IMR-90 (cell line): Measurements from ENCODE around the gene KIF1B. TPM values are rescaled to one million over a fixed set of nuclear protein-coding genes. Genes with fewer than 3 reads are reported as not detected.

Experiments
- ATAC-seq: fragments of 200-7000 bp; cut with Tn5 transposase; 2 replicates; pipeline ENCODE4 v1.9.1; 2020; ENCODE audit warnings: low read depth, mild to moderate bottlenecking, moderate library complexity
- BruUV-seq: library from RNA; stranded (reverse); fragments of 400-500 nt; replicated peaks from 2 replicates; lab custom pipeline; 2021; lab: Mats Ljungman, UMichigan
- CTCF ChIA-PET: fragments of 300-600 bp; formaldehyde crosslinking; extraction: SDS; loops from one replicate; lab custom pipeline; 2021; ENCODE audit warnings: antibody characterized with exemption; lab: Yijun Ruan, JAX
- POLR2A ChIA-PET: fragments of 300-600 bp; sonication (Branson Sonifier 250); formaldehyde crosslinking; loops from one replicate; lab custom pipeline; 2022; ENCODE audit warnings: antibody characterized with exemption; ENCODE audit not compliant: unreplicated experiment; lab: Charles Lee
- DNase-seq: peaks from one replicate; pipeline ENCODE4 v3.0.0; 2013
- H2AFZ ChIP-seq: replicated peaks from 2 replicates; pipeline ENCODE3; 2013; ENCODE audit warnings: low read length, mild to moderate bottlenecking; ENCODE audit not compliant: poor library complexity
- H2AK5ac ChIP-seq: 2 replicates; pipeline ENCODE4 v1.6.1; 2013; ENCODE audit warnings: low read depth, low read length, inconsistent platforms
- H2AK9ac ChIP-seq: replicated peaks from 2 replicates; pipeline ENCODE3; 2013; ENCODE audit warnings: mild to moderate bottlenecking, low read depth, low read length, moderate library complexity; ENCODE audit not compliant: poor library complexity
- H2BK120ac ChIP-seq: 2 replicates; pipeline ENCODE4 v1.6.1; 2013; ENCODE audit warnings: low read depth, low read length, inconsistent platforms
- H2BK15ac ChIP-seq: 3 replicates; pipeline ENCODE4 v1.6.1; 2013; ENCODE audit warnings: low read depth, low read length, inconsistent platforms
- H2BK20ac ChIP-seq: 2 replicates; pipeline ENCODE4 v1.6.1; 2013; ENCODE audit warnings: low read depth, mild to moderate bottlenecking, inconsistent platforms, low read length, moderate library complexity
- H2BK5ac ChIP-seq: 2 replicates; pipeline ENCODE4 v1.6.1; 2013; ENCODE audit warnings: mild to moderate bottlenecking, low read depth, low read length, inconsistent platforms; ENCODE audit not compliant: poor library complexity, severe bottlenecking
- H3K14ac ChIP-seq: replicated peaks from 2 replicates; pipeline ENCODE4 v1.6.1; 2013; ENCODE audit warnings: low read depth, low read length, inconsistent platforms
- H3K18ac ChIP-seq: 2 replicates; pipeline ENCODE4 v1.6.1; 2013; ENCODE audit warnings: low read depth, low read length, control low read depth
- H3K23ac ChIP-seq: 2 replicates; pipeline ENCODE4 v1.6.1; 2013; ENCODE audit warnings: low read depth, low read length, inconsistent platforms
- H3K27ac ChIP-seq: 2 replicates; pipeline ENCODE4 v1.5.1; 2013; ENCODE audit warnings: mild to moderate bottlenecking, control low read depth, low read length; ENCODE audit not compliant: insufficient read depth
- H3K27me3 ChIP-seq: 2 replicates; pipeline ENCODE4 v1.6.1; 2013; ENCODE audit warnings: low read length; ENCODE audit not compliant: control insufficient read depth, insufficient read depth
- H3K36me3 ChIP-seq: 2 replicates; pipeline ENCODE4 v1.6.1; 2013; ENCODE audit warnings: low read length, mixed read lengths; ENCODE audit not compliant: control insufficient read depth, insufficient read depth
- H3K4ac ChIP-seq: 2 replicates; pipeline ENCODE4 v1.6.1; 2013; ENCODE audit warnings: low read depth, low read length, inconsistent platforms
- H3K4me1 ChIP-seq: 2 replicates; pipeline ENCODE4 v1.6.1; 2013; ENCODE audit warnings: low read length, mixed read lengths; ENCODE audit not compliant: control insufficient read depth, insufficient read depth
- H3K4me2 ChIP-seq: 2 replicates; pipeline ENCODE4 v1.6.1; 2013; ENCODE audit warnings: low read depth, mild to moderate bottlenecking, control low read depth, low read length, moderate library complexity
- H3K4me3 ChIP-seq: 2 replicates; pipeline ENCODE4 v1.5.1; 2013; ENCODE audit warnings: low read depth, mild to moderate bottlenecking, control low read depth, low read length, moderate library complexity; ENCODE audit not compliant: insufficient read depth
- H3K56ac ChIP-seq: 2 replicates; pipeline ENCODE4 v1.6.1; 2013; ENCODE audit warnings: low read length, inconsistent platforms; ENCODE audit not compliant: insufficient read depth; ENCODE audit errors: extremely low read depth
- H3K79me1 ChIP-seq, 2 experiments: 2 replicates each; pipeline ENCODE4 v1.6.1; 2013; ENCODE audit warnings: low read length in 2 of 2, inconsistent platforms in 1 of 2, low read depth in 1 of 2
- H3K9ac ChIP-seq: 2 replicates; pipeline ENCODE4 v1.6.1; 2013; ENCODE audit warnings: low read depth, low read length, control low read depth
- H3K9me1 ChIP-seq: 2 replicates; pipeline ENCODE4 v1.6.1; 2013; ENCODE audit warnings: low read length, inconsistent platforms; ENCODE audit not compliant: insufficient read depth
- H3K9me3 ChIP-seq: 2 replicates; pipeline ENCODE4 v1.6.1; 2013; ENCODE audit warnings: low read length; ENCODE audit not compliant: control insufficient read depth, insufficient read depth
- H4K20me1 ChIP-seq: 2 replicates; pipeline ENCODE4 v1.6.1; 2013; ENCODE audit warnings: low read length, inconsistent platforms; ENCODE audit not compliant: insufficient read depth
- H4K5ac ChIP-seq: 2 replicates; pipeline ENCODE4 v1.6.1; 2013; ENCODE audit warnings: mild to moderate bottlenecking, low read depth, low read length, control low read depth
- H4K8ac ChIP-seq, 2 experiments: 2 replicates each; pipeline ENCODE4 v1.6.1; 2013; ENCODE audit warnings: low read depth in 2 of 2, low read length in 2 of 2, control low read depth in 1 of 2, inconsistent platforms in 1 of 2
- H4K91ac ChIP-seq: 2 replicates; pipeline ENCODE4 v1.6.1; 2013; ENCODE audit warnings: low read depth, low read length, inconsistent platforms; ENCODE audit not compliant: insufficient read depth
- BHLHE40 ChIP-seq: fragments of 150-350 bp; IDR thresholded peaks from 2 replicates; pipeline ENCODE4 v1.6.1; 2016; ENCODE audit warnings: mild to moderate bottlenecking, low read depth, low read length
- CHD1 ChIP-seq: IDR thresholded peaks from 2 replicates; pipeline ENCODE4 v1.6.1; 2012; ENCODE audit warnings: low read depth, low read length, improper control_type of control experiment
- CTCF ChIP-seq: conservative IDR thresholded peaks from 2 replicates; pipeline ENCODE4 v1.5.1; 2012; ENCODE audit warnings: mild to moderate bottlenecking, low read depth, low read length, improper control_type of control experiment
- ELK1 ChIP-seq: fragments of 150-350 bp; IDR thresholded peaks from 2 replicates; pipeline ENCODE4 v1.6.1; 2016; ENCODE audit warnings: low read depth, mild to moderate bottlenecking, low read length, moderate library complexity, borderline replicate concordance
- FOS ChIP-seq: fragments of 150-350 bp; IDR thresholded peaks from 2 replicates; pipeline ENCODE4 v1.6.1; 2016; ENCODE audit warnings: low read depth, low read length
- MAFK ChIP-seq: IDR thresholded peaks from 2 replicates; pipeline ENCODE4 v1.6.1; 2012; ENCODE audit warnings: low read depth, low read length, improper control_type of control experiment
- MAZ ChIP-seq: IDR thresholded peaks from 2 replicates; pipeline ENCODE4 v1.6.1; 2012; ENCODE audit warnings: low read depth, mild to moderate bottlenecking, low read length, improper control_type of control experiment, moderate library complexity, borderline replicate concordance
- MXI1 ChIP-seq: IDR thresholded peaks from 2 replicates; pipeline ENCODE4 v1.6.1; 2012; ENCODE audit warnings: low read depth, mild to moderate bottlenecking, low read length, moderate library complexity, borderline replicate concordance
- NFE2L2 ChIP-seq: fragments of 150-350 bp; IDR thresholded peaks from 2 replicates; pipeline ENCODE4 v1.6.1; 2016; ENCODE audit warnings: low read depth, mild to moderate bottlenecking, low read length
- POLR2A ChIP-seq: IDR thresholded peaks from 2 replicates; pipeline ENCODE4 v1.6.1; 2012; ENCODE audit warnings: mild to moderate bottlenecking, low read depth, low read length
- RAD21 ChIP-seq: IDR thresholded peaks from 2 replicates; pipeline ENCODE4 v1.6.1; 2012; ENCODE audit warnings: low read length, improper control_type of control experiment
- RCOR1 ChIP-seq: IDR thresholded peaks from 2 replicates; pipeline ENCODE4 v1.6.1; 2012; ENCODE audit warnings: mild to moderate bottlenecking, low read length, improper control_type of control experiment; ENCODE audit not compliant: insufficient replicate concordance
- RFX5 ChIP-seq: IDR thresholded peaks from 2 replicates; pipeline ENCODE4 v1.8.0; 2012; ENCODE audit warnings: low read depth, mild to moderate bottlenecking, low read length, moderate library complexity
- SMC3 ChIP-seq: fragments of 150-350 bp; IDR thresholded peaks from 2 replicates; pipeline ENCODE4 v1.6.1; 2016; ENCODE audit warnings: low read depth, mild to moderate bottlenecking, antibody characterized with exemption, low read length, moderate library complexity
- USF2 ChIP-seq: fragments of 150-350 bp; IDR thresholded peaks from 2 replicates; pipeline ENCODE4 v1.6.1; 2017; ENCODE audit warnings: mild to moderate bottlenecking, antibody characterized with exemption, low read length, low read depth
- WGBS, 2 experiments: methylation state at CpG; one replicate each; pipeline versions ENCODE4 v1.1.5 to v1.1.7; 2013; ENCODE audit warnings: missing lambda C conversion rate in 2 of 2; ENCODE audit not compliant: insufficient read length in 1 of 2; ENCODE audit errors: extremely low coverage in 2 of 2; 5-methylcytosine and 5-hydroxymethylcytosine counted together
- dilution Hi-C: fragments of 300-500 bp; cut with HindIII; formaldehyde crosslinking; loops from one replicate; pipeline ENCODE4 v1.14.3; 2018; ENCODE audit warnings: low sequenced_read_pairs; ENCODE audit not compliant: unreplicated experiment
- in situ Hi-C: fragments of 300-500 bp; cut with MboI; formaldehyde crosslinking; loops from 3 replicates; pipeline ENCODE4 v1.14.3; 2019; ENCODE audit warnings: low sequenced_read_pairs, inconsistent platforms, mixed read lengths
- intact Hi-C: fragments of 100-400 bp; cut with micrococcal nuclease; formaldehyde crosslinking; loops from 2 replicates; pipeline ENCODE4 v1.10.0; 2022
- polyA plus RNA-seq, 3 experiments: library from polyadenylated mRNA; depleted of rRNA; stranded (reverse); fragments of >200 nt; gene quantifications; 2 replicates each; pipeline ENCODE4 v1.2.3, GENCODE V29; 2012; ENCODE audit warnings: low replicate concordance in 1 of 3
- total RNA-seq: library from RNA; depleted of rRNA; stranded (reverse); fragments of >200 nt; gene quantifications from 2 replicates; pipeline ENCODE4 v1.2.3, GENCODE V29; 2012

The KIF1B gene
- total and polyA plus RNA-seq, 2 of the 4 experiments (the other 2 are of a cell fraction) = 13.0 to 21.1 TPM

- 100% methylated on average over 2 of the region's 2 CpGs; no CpG with 5 or more reads in 1 of the 2 experiments for WGBS, 2 experiments
- ChIA-PET POLR2A (no interaction called here), CTCF (no interaction called here)
Observed at GRCh38 chr1:10185759-10186158, 24.6 kb upstream of the KIF1B start.

More at GRCh38 chr1:10185759-10186158, 24.6 kb upstream of the KIF1B start:
- DNase-seq (no peak), ATAC-seq (no peak)
- H3K36me3 ChIP-seq = peaks cover 3% of the 10 kb centered on the region; the same call in 1 of the 2 replicates
- no peak for TF ChIP-seq SMC3
- no peak for TF ChIP-seq CHD1
- no peak for TF ChIP-seq MAFK
- no peak for TF ChIP-seq USF2
- no peak for TF ChIP-seq RFX5
- no peak for TF ChIP-seq BHLHE40
- TF ChIP-seq RCOR1 = no peak
- no peak for TF ChIP-seq CTCF
- no peak for TF ChIP-seq MAZ
- TF ChIP-seq RAD21 = no peak
- no peak for TF ChIP-seq MXI1
- no peak for TF ChIP-seq NFE2L2
- no peak for TF ChIP-seq FOS
- TF ChIP-seq POLR2A = no peak
- no peak for TF ChIP-seq ELK1
- in situ Hi-C loops = no loop called here
- H4K8ac ChIP-seq = no peak overlapping the region
- no peaks in the 10 kb centered on the region for H3K79me1 ChIP-seq
- no peak overlapping the region for H2BK120ac ChIP-seq
- H3K9me3 ChIP-seq = no peaks in the 10 kb centered on the region
- no peaks in the 10 kb centered on the region for H3K9me1 ChIP-seq
- no peak overlapping the region for H3K56ac ChIP-seq
- H3K14ac ChIP-seq = no peak overlapping the region
- intact Hi-C loops = no loop called here
- no peak overlapping the region for H3K18ac ChIP-seq
- H2AK9ac ChIP-seq = no peak overlapping the region
- no peak overlapping the region for H3K27ac ChIP-seq
- H3K4me3 ChIP-seq = no peak overlapping the region
- no peak overlapping the region for H2BK15ac ChIP-seq
- H3K4ac ChIP-seq = no peak overlapping the region
- H3K23ac ChIP-seq = no peak overlapping the region
- H4K91ac ChIP-seq = no peak overlapping the region
- no peak overlapping the region for H3K4me2 ChIP-seq
- H3K27me3 ChIP-seq = no peaks in the 10 kb centered on the region
- no peak overlapping the region for H2BK20ac ChIP-seq
- BruUV-seq = no TSS peak
- no peak overlapping the region for H2BK5ac ChIP-seq
- dilution Hi-C loops = no loop called here
- no peak overlapping the region for H3K9ac ChIP-seq
- no peaks in the 10 kb centered on the region for H4K20me1 ChIP-seq
- no peak overlapping the region for H2AFZ ChIP-seq
- no peak overlapping the region for H2AK5ac ChIP-seq
- no peak overlapping the region for H4K5ac ChIP-seq
- H3K4me1 ChIP-seq = no peaks in the 10 kb centered on the region
